K562 (cell line): Measurements from ENCODE around the gene SLC6A7. TPM values are rescaled to one million over a fixed set of nuclear protein-coding genes. Genes with fewer than 3 reads are reported as not detected.

Experiments
- ATAC-seq: fragments of 200-7000 bp; cut with Tn5 transposase; 3 replicates; pipeline ENCODE4 v1.9.1; 2020; ENCODE audit warnings: moderate library complexity
- BruUV-seq: library from RNA; stranded (reverse); fragments of 400-500 nt; replicated peaks from 2 replicates; lab custom pipeline; 2021; lab: Mats Ljungman, UMichigan
- CTCF ChIA-PET: fragments of 300-600 bp; formaldehyde crosslinking; extraction: SDS; loops from one replicate; lab custom pipeline; 2021; ENCODE audit warnings: low intra/inter-chr PET ratio; lab: Yijun Ruan, JAX
- POLR2A ChIA-PET: fragments of 300-600, 350-650 bp; sonication (Branson Sonifier 250); formaldehyde crosslinking; extraction: SDS; loops from one replicate; lab custom pipeline; 2021; ENCODE audit warnings: antibody characterized with exemption, inconsistent platforms; lab: Yijun Ruan, JAX
- DNase-seq, 4 experiments: peaks; one replicate each; pipeline versions ENCODE4 v3.0.0 to v3.0.0-alpha.2; 2011 to 2018; ENCODE audit warnings: low spot score in 3 of 4, mixed read lengths in 3 of 4; ENCODE audit errors: extremely low read depth in 1 of 4
- FAIRE-seq: peaks from 2 replicates; lab custom pipeline; 2011; peaks lifted over from hg19 to GRCh38; lab: Jason Lieb, UNC
- H2AFZ ChIP-seq: 2 replicates; pipeline ENCODE4 v1.6.0; 2011; ENCODE audit warnings: low read depth, low read length, control low read depth, inconsistent platforms
- H3K27ac ChIP-seq: fragments of 200-600 bp; 3 replicates; pipeline ENCODE4 v1.8.0; 2011; ENCODE audit warnings: low read depth, mild to moderate bottlenecking, control low read depth, inconsistent platforms, low read length, moderate library complexity, mixed read lengths; ENCODE audit errors: extremely low read depth
- H3K27me3 ChIP-seq, 2 experiments: fragments of 300-600 bp in 1 of 2; 2 replicates in 1 of 2; 3 replicates in 1 of 2; pipeline versions ENCODE4 v1.6.0 to v1.8.0; 2011; ENCODE audit warnings: inconsistent platforms in 2 of 2, low read length in 2 of 2, mild to moderate bottlenecking in 1 of 2, mixed read lengths in 1 of 2, moderate library complexity in 1 of 2; ENCODE audit not compliant: control insufficient read depth in 2 of 2, insufficient read depth in 2 of 2
- H3K36me3 ChIP-seq: fragments of 300-600 bp; 3 replicates; pipeline ENCODE4 v1.8.0; 2011; ENCODE audit warnings: mild to moderate bottlenecking, low read length, inconsistent platforms; ENCODE audit not compliant: control insufficient read depth, insufficient read depth
- H3K4me1 ChIP-seq, 2 experiments: fragments of 200-600 bp in 1 of 2; replicated peaks in 1 of 2; 2 replicates in 1 of 2; 3 replicates in 1 of 2; pipeline versions ENCODE4 v1.5.1 to v1.8.0; 2011; ENCODE audit warnings: inconsistent platforms in 2 of 2, low read length in 2 of 2, mild to moderate bottlenecking in 1 of 2, mixed read lengths in 1 of 2, moderate library complexity in 1 of 2; ENCODE audit not compliant: control insufficient read depth in 2 of 2, insufficient read depth in 2 of 2
- H3K4me2 ChIP-seq: 2 replicates; pipeline ENCODE4 v1.6.1; 2011; ENCODE audit warnings: low read length, control low read depth, inconsistent platforms, mixed read lengths; ENCODE audit not compliant: insufficient read depth
- H3K4me3 ChIP-seq: fragments of 200-600 bp; sonication (generic), shearing (Covaris generic); 2 replicates; pipeline ENCODE4 v1.5.1; 2016; ENCODE audit warnings: control low read depth, inconsistent platforms
- H3K79me2 ChIP-seq: fragments of 200-600 bp; 3 replicates; pipeline ENCODE4 v1.8.0; 2011; ENCODE audit warnings: low read length, inconsistent platforms; ENCODE audit not compliant: control insufficient read depth, insufficient read depth
- H3K9ac ChIP-seq, 2 experiments: 2 replicates each; pipeline versions ENCODE4 v1.6.0 to v1.6.1; 2011; ENCODE audit warnings: low read depth in 2 of 2, low read length in 2 of 2, control low read depth in 1 of 2, inconsistent platforms in 1 of 2, mild to moderate bottlenecking in 1 of 2, mixed read lengths in 1 of 2; ENCODE audit not compliant: insufficient read depth in 1 of 2
- H3K9me1 ChIP-seq: one replicate; pipeline ENCODE4 v1.6.0; 2011; ENCODE audit warnings: inconsistent platforms, mild to moderate bottlenecking, low read length, moderate library complexity; ENCODE audit not compliant: control insufficient read depth, insufficient read depth
- H3K9me3 ChIP-seq: replicated peaks from 2 replicates; pipeline ENCODE4 v1.5.1; 2011; ENCODE audit warnings: low read depth, low read length, inconsistent platforms; ENCODE audit not compliant: control insufficient read depth, insufficient read depth
- H4K20me1 ChIP-seq: replicated peaks from 2 replicates; pipeline ENCODE4 v1.6.1; 2011; ENCODE audit warnings: low read length, inconsistent platforms, mixed read lengths; ENCODE audit not compliant: control insufficient read depth, insufficient read depth
- ELF2 ChIP-seq: fragments of 250-450 bp; sonication (Bioruptor Pico); IDR thresholded peaks from 2 replicates; pipeline ENCODE4 v1.5.0; 2021; ENCODE audit warnings: mild to moderate bottlenecking
- FOS ChIP-seq: IDR thresholded peaks from 3 replicates; pipeline ENCODE4 v1.6.1; 2011; ENCODE audit not compliant: insufficient read length; ENCODE audit errors: extremely low read depth
- SNIP1 ChIP-seq: fragments of 450-650 bp; IDR thresholded peaks from 2 replicates; pipeline ENCODE4 v1.7.1; 2017; ENCODE audit warnings: low read depth, mild to moderate bottlenecking
- TEAD1 ChIP-seq, 2 experiments: fragments of 450-650 bp in 1 of 2; sonication (generic) in 1 of 2; formaldehyde crosslinking; IDR thresholded peaks; 2 replicates each; pipeline versions ENCODE4 v1.4.0 to v1.8.0; 2020 to 2022; ENCODE audit warnings: mild to moderate bottlenecking in 2 of 2, missing genetic modification reagents in 1 of 2
- ZNF384 ChIP-seq: IDR thresholded peaks from 2 replicates; pipeline ENCODE4 v1.6.1; 2012; ENCODE audit warnings: low read depth, low read length, improper control_type of control experiment
- ZNF584 ChIP-seq: fragments of 200-800 bp; sonication (Bioruptor generic); IDR thresholded peaks from 2 replicates; pipeline ENCODE4 v1.6.1; 2016; ENCODE audit warnings: low read depth, mild to moderate bottlenecking, missing genetic modification characterization, missing compliant biosample characterization
- ZNF589 ChIP-seq: fragments of 200-800 bp; sonication (Bioruptor generic); IDR thresholded peaks from 2 replicates; pipeline ENCODE4 v1.6.1; 2016; ENCODE audit warnings: low read depth, missing genetic modification characterization, missing compliant biosample characterization
- WGBS: fragments of 100-300 bp; shearing (Covaris generic); methylation state at CpG from one replicate; pipeline ENCODE4 v1.1.6; 2016; ENCODE audit warnings: low coverage, mixed read lengths; ENCODE audit not compliant: insufficient coverage; ENCODE audit errors: missing lambda C conversion rate; 5-methylcytosine and 5-hydroxymethylcytosine counted together
- in situ Hi-C: fragments of 300-500 bp; cut with MboI; formaldehyde crosslinking; loops from 4 replicates; pipeline ENCODE4 v1.15.0; 2018; ENCODE audit warnings: inconsistent platforms, mixed read lengths
- intact Hi-C: fragments of 100-400 bp; cut with micrococcal nuclease; formaldehyde crosslinking; loops from 2 replicates; pipeline ENCODE4 v1.14.2; 2022
- polyA plus RNA-seq, 8 experiments: library from polyadenylated mRNA; depleted of rRNA in 4 of 8; stranded (reverse) in 5 of 8; unstranded in 3 of 8; fragments of >200 nt; fragmentation: Nextera tagmentation in 2 of 8; fragmentation: Illumina TruSeq in 1 of 8; extraction: Ambion mirVana in 2 of 8; extraction: Trizol in 1 of 8; gene quantifications; 2 replicates each; pipeline versions ENCODE4 v1.2.1 to v1.2.3, GENCODE V29; 2011 to 2014; ENCODE audit warnings: inconsistent platforms in 1 of 8, missing spikeins in 1 of 8
- total RNA-seq, 7 experiments: library from RNA; depleted of rRNA in 6 of 7; stranded (reverse); fragments of >200 nt in 6 of 7; fragmentation: Illumina TruSeq in 2 of 7; extraction: Trizol in 2 of 7; gene quantifications; 2 replicates each; pipeline versions ENCODE4 v1.2.1 to v1.2.3, GENCODE V29; 2011 to 2021; ENCODE audit warnings: low replicate concordance in 1 of 7
- TF ChIP-seq, protein P1 (sequence below): sonication (generic); formaldehyde crosslinking; IDR thresholded peaks from 2 replicates; pipeline ENCODE4 v1.8.0; 2022; ENCODE audit warnings: missing genetic modification reagents, mild to moderate bottlenecking, moderate library complexity, borderline replicate concordance
- TF ChIP-seq, protein P2 (sequence below), 2 experiments: IDR thresholded peaks; 2 replicates each; pipeline ENCODE4 v1.6.1; 2011; ENCODE audit warnings: borderline replicate concordance in 1 of 2, control low read depth in 1 of 2, low read depth in 1 of 2, low read length in 1 of 2, mild to moderate bottlenecking in 1 of 2, mixed read lengths in 1 of 2, moderate library complexity in 1 of 2; ENCODE audit not compliant: insufficient read depth in 1 of 2, insufficient read length in 1 of 2, poor library complexity in 1 of 2, severe bottlenecking in 1 of 2; ENCODE audit errors: extremely low read depth in 1 of 2
- TF ChIP-seq, protein P3 (sequence below), 2 experiments: fragments of 450-650 bp in 1 of 2; sonication (generic) in 1 of 2; formaldehyde crosslinking in 1 of 2; IDR thresholded peaks in 1 of 2; conservative IDR thresholded peaks in 1 of 2; 2 replicates each; pipeline versions ENCODE4 v1.6.1 to v1.8.1; 2016 to 2023; ENCODE audit warnings: mild to moderate bottlenecking in 2 of 2, moderate library complexity in 2 of 2, inconsistent platforms in 1 of 2, missing genetic modification reagents in 1 of 2
- TF ChIP-seq, protein P4 (sequence below), 3 experiments: fragments of 200-800 bp in 1 of 3; fragments of 250-450 bp in 1 of 3; fragments of 450-650 bp in 1 of 3; sonication (Bioruptor Pico) in 1 of 3; sonication (Bioruptor generic) in 1 of 3; formaldehyde crosslinking in 1 of 3; IDR thresholded peaks; 2 replicates each; pipeline versions ENCODE4 v1.6.1 to v1.8.0; 2016 to 2022; ENCODE audit warnings: mild to moderate bottlenecking in 2 of 3, missing genetic modification characterization in 2 of 3, missing compliant biosample characterization in 1 of 3, moderate library complexity in 1 of 3

The SLC6A7 gene
- total and polyA plus RNA-seq, 9 of the 15 experiments (the other 6 are each of a cell fraction or from before 2014, with no cell fraction given) = not detected

DNA sequence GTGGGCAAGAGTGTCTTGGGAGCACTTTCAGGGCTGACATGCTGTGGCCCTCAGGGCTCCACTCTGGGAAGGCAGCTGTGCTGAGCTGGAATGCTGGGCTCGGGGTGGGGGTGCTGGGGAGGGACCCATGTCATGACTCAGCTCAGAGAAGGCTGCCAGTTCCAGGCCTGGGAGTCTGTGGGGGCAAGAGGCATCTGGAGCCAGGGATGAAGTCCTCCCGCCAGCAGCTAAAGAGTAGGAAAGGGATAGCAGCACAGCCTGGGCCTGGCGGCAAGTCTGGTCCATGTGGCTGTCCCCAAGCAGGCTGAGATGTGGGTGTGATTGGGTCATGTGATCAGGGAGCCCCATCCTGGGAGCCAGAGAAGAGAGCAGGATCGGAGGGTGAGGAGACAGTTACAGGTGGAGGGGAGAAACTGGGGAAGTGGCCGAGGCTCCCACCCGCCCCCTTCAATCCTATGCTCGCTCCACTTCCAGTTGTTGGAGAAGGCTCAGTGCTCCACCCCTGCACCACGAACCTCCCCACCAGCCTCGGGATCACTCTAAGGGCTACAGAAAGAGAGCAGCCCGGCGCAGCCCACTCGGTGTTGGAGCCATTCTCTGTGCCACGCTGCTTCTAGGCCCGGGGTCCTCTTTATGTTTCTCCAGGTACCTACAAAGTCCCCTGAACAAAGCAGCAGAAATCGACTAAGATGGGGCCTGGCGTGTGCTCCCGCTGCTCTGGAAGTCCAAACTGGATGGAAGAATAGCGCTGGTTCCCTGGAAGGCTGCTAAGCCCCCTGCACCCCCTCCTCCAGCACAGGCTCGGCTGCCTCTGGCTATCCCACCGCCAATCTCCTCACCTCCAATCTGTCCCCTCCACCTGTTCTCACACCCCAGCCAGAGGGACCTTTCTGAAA is 46.3 kb upstream of the SLC6A7 start:
- ATAC-seq = peak; percentile 56
- CTCF ChIA-PET = no interaction called here
- TF ChIP-seq ELF2 (0 out of 2 replicates have a peak, but pooled peaks have one; percentile 51), FOS (no peak), TEAD1 (CRISPR knock-in tag; IDR thresholded peaks at IDR 0.05) (0 out of 4 replicates have a peak, but pooled peaks of 1 of the 2 experiments have one; percentile 13), ZNF384 (no peak), ZNF589 (CRISPR knock-in tag) (peak; percentile 88), SNIP1 (no peak), ZNF584 (CRISPR knock-in tag) (no peak)
- TF ChIP-seq, protein P1, sequence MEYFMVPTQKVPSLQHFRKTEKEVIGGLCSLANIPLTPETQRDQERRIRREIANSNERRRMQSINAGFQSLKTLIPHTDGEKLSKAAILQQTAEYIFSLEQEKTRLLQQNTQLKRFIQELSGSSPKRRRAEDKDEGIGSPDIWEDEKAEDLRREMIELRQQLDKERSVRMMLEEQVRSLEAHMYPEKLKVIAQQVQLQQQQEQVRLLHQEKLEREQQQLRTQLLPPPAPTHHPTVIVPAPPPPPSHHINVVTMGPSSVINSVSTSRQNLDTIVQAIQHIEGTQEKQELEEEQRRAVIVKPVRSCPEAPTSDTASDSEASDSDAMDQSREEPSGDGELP (CRISPR knock-in tag) = 0 out of 2 replicates have a peak, but pooled peaks have one; percentile 45
- TF ChIP-seq, protein P2, sequence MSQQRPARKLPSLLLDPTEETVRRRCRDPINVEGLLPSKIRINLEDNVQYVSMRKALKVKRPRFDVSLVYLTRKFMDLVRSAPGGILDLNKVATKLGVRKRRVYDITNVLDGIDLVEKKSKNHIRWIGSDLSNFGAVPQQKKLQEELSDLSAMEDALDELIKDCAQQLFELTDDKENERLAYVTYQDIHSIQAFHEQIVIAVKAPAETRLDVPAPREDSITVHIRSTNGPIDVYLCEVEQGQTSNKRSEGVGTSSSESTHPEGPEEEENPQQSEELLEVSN (IDR thresholded peaks at IDR 0.05; ENCODE audit: borderline replicate concordance in 1 of 2, extremely low read depth in 1 of 2, insufficient read depth in 1 of 2, insufficient read length in 1 of 2, low read depth in 1 of 2, low read length in 1 of 2, poor library complexity in 1 of 2, severe bottlenecking in 1 of 2) = peak in 1 of 2 experiments; percentile 55
- TF ChIP-seq, protein P3, sequence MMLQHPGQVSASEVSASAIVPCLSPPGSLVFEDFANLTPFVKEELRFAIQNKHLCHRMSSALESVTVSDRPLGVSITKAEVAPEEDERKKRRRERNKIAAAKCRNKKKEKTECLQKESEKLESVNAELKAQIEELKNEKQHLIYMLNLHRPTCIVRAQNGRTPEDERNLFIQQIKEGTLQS (IDR thresholded peaks at IDR 0.05) = 0 out of 2 replicates have a peak, but pooled peaks have one; percentile 2
- TF ChIP-seq, protein P3 (CRISPR knock-in tag; conservative IDR thresholded peaks at IDR 0.05) = no peak
- TF ChIP-seq, protein P4, sequence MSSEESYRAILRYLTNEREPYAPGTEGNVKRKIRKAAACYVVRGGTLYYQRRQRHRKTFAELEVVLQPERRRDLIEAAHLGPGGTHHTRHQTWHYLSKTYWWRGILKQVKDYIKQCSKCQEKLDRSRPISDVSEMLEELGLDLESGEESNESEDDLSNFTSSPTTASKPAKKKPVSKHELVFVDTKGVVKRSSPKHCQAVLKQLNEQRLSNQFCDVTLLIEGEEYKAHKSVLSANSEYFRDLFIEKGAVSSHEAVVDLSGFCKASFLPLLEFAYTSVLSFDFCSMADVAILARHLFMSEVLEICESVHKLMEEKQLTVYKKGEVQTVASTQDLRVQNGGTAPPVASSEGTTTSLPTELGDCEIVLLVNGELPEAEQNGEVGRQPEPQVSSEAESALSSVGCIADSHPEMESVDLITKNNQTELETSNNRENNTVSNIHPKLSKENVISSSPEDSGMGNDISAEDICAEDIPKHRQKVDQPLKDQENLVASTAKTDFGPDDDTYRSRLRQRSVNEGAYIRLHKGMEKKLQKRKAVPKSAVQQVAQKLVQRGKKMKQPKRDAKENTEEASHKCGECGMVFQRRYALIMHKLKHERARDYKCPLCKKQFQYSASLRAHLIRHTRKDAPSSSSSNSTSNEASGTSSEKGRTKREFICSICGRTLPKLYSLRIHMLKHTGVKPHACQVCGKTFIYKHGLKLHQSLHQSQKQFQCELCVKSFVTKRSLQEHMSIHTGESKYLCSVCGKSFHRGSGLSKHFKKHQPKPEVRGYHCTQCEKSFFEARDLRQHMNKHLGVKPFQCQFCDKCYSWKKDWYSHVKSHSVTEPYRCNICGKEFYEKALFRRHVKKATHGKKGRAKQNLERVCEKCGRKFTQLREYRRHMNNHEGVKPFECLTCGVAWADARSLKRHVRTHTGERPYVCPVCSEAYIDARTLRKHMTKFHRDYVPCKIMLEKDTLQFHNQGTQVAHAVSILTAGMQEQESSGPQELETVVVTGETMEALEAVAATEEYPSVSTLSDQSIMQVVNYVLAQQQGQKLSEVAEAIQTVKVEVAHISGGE (CRISPR knock-in tag; IDR thresholded peaks at IDR 0.05) = no peak

More for the DNA sequence above, 46.3 kb upstream of the SLC6A7 start:
- H3K36me3 ChIP-seq = no peaks in the 10 kb centered on the region
- WGBS = 69% methylated on average over 18 of the region's 20 CpGs
- H3K9me1 ChIP-seq = no peaks in the 10 kb centered on the region
- peak overlapping the region; percentile 54; the same call in 2 of the 3 replicates for H3K27ac ChIP-seq
- H4K20me1 ChIP-seq = no peaks in the 10 kb centered on the region
- H3K79me2 ChIP-seq = no peaks in the 10 kb centered on the region
- DNase-seq = peak; percentile 37 to 62 (median 52)
- 0 out of 5 replicates have a peak, but pooled peaks cover 0 to 6% of the 10 kb centered on the region in 2 experiments for H3K27me3 ChIP-seq
- no peak for FAIRE-seq
- H3K9me3 ChIP-seq = no peaks in the 10 kb centered on the region
- no TSS peak for BruUV-seq
- H3K4me2 ChIP-seq = peak overlapping the region; percentile 71
- H3K9ac ChIP-seq = peak overlapping the region in 1 of 2 experiments; percentile 77; a peak in 2 of 4 replicates
- H2AFZ ChIP-seq = peak overlapping the region; percentile 78
- intact Hi-C loops = no loop called here
- H3K4me3 ChIP-seq = no peak overlapping the region
- in situ Hi-C loops = no loop called here
- H3K4me1 ChIP-seq = peaks cover 30 to 40% of the 10 kb centered on the region in 2 experiments
- POLR2A ChIA-PET = interaction anchor here (0.6 to 1.0 kb wide), 2 partner anchors 10 to 254 kb away, joined by 3 to 4 read pairs; no protein-coding TSS in a partner anchor
